Fibroblast of peridontal ligament (primary cell): ENCODE measurements around the gene CLTB.
"Not testable (repeated sequence)": the region's sequence is repeated elsewhere in the genome, so short reads cannot be mapped to it uniquely, and the experiment has no call there.

Experiments used
- DNase-seq: peaks from one replicate; pipeline ENCODE4 v3.0.0-alpha.2; 2010; ENCODE audit errors: extremely low read depth

Gene CLTB

GRCh38 chr5:176427971-176428370 lies 11.6 kb upstream of the CLTB start:
- DNase-seq, result peak; percentile 46

GRCh38 chr5:176426876-176427275 lies 10.5 kb upstream of the CLTB start:
- no peak for DNase-seq

- no peak for DNase-seq
These were observed 9.5 kb upstream of the CLTB start for GRCh38 chr5:176425791-176426190.

- no peak for DNase-seq
These were observed 8.8 kb upstream of the CLTB start for GRCh38 chr5:176425138-176425537.

- no peak for DNase-seq
These were observed 7.8 kb upstream of the CLTB start for GRCh38 chr5:176424181-176424580.

- DNase-seq, result no peak
These were observed 4.7 kb upstream of the CLTB start for GRCh38 chr5:176420972-176421544.

- DNase-seq, result no peak
These were observed 3.7 kb upstream of the CLTB start for GRCh38 chr5:176420086-176420485.

GRCh38 chr5:176418251-176418650 lies 1.9 kb upstream of the CLTB start:
- DNase-seq, result no peak

GRCh38 chr5:176416965-176417364 lies 626 bp upstream of the CLTB start:
- DNase-seq, result no peak

GRCh38 chr5:176415240-176415951 lies 943 bp downstream of the CLTB start:
- DNase-seq, result no peak

- DNase-seq, result no peak
These were observed 1.6 kb downstream of the CLTB start for GRCh38 chr5:176414704-176415103.

GRCh38 chr5:176413709-176414191 lies 2.6 kb downstream of the CLTB start:
- DNase-seq, result no peak

- DNase-seq, result peak; percentile 25
These were observed 3.1 kb downstream of the CLTB start for GRCh38 chr5:176413255-176413565.

- no peak for DNase-seq
These were observed 3.7 kb downstream of the CLTB start for GRCh38 chr5:176412517-176413254.

- no peak for DNase-seq
These were observed 5.7 kb downstream of the CLTB start for GRCh38 chr5:176410486-176411180.

GRCh38 chr5:176409765-176410164 lies 6.6 kb downstream of the CLTB start:
- no peak for DNase-seq

- no peak for DNase-seq
These were observed 7.7 kb downstream of the CLTB start for GRCh38 chr5:176408590-176408989.

GRCh38 chr5:176408252-176408573 lies 8.1 kb downstream of the CLTB start:
- DNase-seq, result not testable (repeated sequence)

GRCh38 chr5:176407456-176408251 lies 8.7 kb downstream of the CLTB start:
- peak; percentile 50 for DNase-seq

GRCh38 chr5:176406436-176407052 lies 9.8 kb downstream of the CLTB start:
- no peak for DNase-seq
